K562 (cell line): ENCODE results near the gene PLXNB3.

Source experiments
- CHD2 ChIP-seq: IDR thresholded peaks from 2 replicates; pipeline ENCODE4 v1.6.1; 2011; ENCODE audit warnings: low read depth, low read length
- CTCF ChIP-seq, 3 experiments: IDR thresholded peaks in 2 of 3; conservative IDR thresholded peaks in 1 of 3; 2 replicates each; pipeline ENCODE4 v1.5.1; 2011 to 2012; ENCODE audit warnings: low read length in 3 of 3, mild to moderate bottlenecking in 3 of 3, control low read depth in 2 of 3, improper control_type of control experiment in 1 of 3, inconsistent platforms in 1 of 3, low read depth in 1 of 3, mixed read lengths in 1 of 3, moderate library complexity in 1 of 3; ENCODE audit not compliant: insufficient read depth in 2 of 3
- GATA2 ChIP-seq: sonication (generic); formaldehyde crosslinking; IDR thresholded peaks from 2 replicates; pipeline ENCODE4 v1.4.0; 2020; ENCODE audit warnings: mild to moderate bottlenecking, missing genetic modification reagents
- HDAC6 ChIP-seq: IDR thresholded peaks from 2 replicates; pipeline ENCODE4 v1.6.1; 2012; ENCODE audit warnings: low read depth, mild to moderate bottlenecking, control low read depth, inconsistent platforms, low read length, moderate library complexity
- JUND ChIP-seq, 2 experiments: IDR thresholded peaks; 2 replicates in 1 of 2; 3 replicates in 1 of 2; pipeline ENCODE4 v1.6.1; 2011; ENCODE audit warnings: borderline replicate concordance in 2 of 2, low read depth in 2 of 2, low read length in 2 of 2, improper control_type of control experiment in 1 of 2, missing biosample characterization in 1 of 2, missing genetic modification characterization in 1 of 2, missing genetic modification reagents in 1 of 2
- MTA2 ChIP-seq: fragments of 450-650 bp; IDR thresholded peaks from 2 replicates; pipeline ENCODE4 v1.6.1; 2016; ENCODE audit warnings: low read depth
- RCOR1 ChIP-seq, 2 experiments: IDR thresholded peaks; 2 replicates each; pipeline ENCODE4 v1.6.1; 2012; ENCODE audit warnings: low read depth in 2 of 2, low read length in 2 of 2, borderline replicate concordance in 1 of 2, improper control_type of control experiment in 1 of 2
- XRCC3 ChIP-seq: fragments of 450-650 bp; IDR thresholded peaks from 2 replicates; pipeline ENCODE4 v1.6.1; 2017; ENCODE audit warnings: mild to moderate bottlenecking, moderate library complexity
- ZNF253 ChIP-seq: fragments of 250-450 bp; sonication (Bioruptor Pico); conservative IDR thresholded peaks from 2 replicates; pipeline ENCODE4 v1.6.1; 2021; ENCODE audit warnings: mild to moderate bottlenecking

- TF ChIP-seq JUND (IDR thresholded peaks at IDR 0.05; ENCODE audit: borderline replicate concordance, low read depth, low read length) (no peak), JUND (tag; IDR thresholded peaks at IDR 0.05; ENCODE audit: borderline replicate concordance, low read depth, low read length) (no peak), XRCC3 (no peak), RCOR1 (IDR thresholded peaks at IDR 0.05; ENCODE audit: borderline replicate concordance in 1 of 2, low read depth in 2 of 2, low read length in 2 of 2) (no peak), GATA2 (CRISPR knock-in tag) (no peak), MTA2 (no peak), ZNF253 (CRISPR knock-in tag) (no peak), CTCF (IDR thresholded peaks at IDR 0.05 in 2 of 3, conservative IDR thresholded peaks at IDR 0.05 in 1 of 3; ENCODE audit: insufficient read depth in 2 of 3, low read depth in 1 of 3, low read length in 3 of 3) (no peak), HDAC6 (no peak), CHD2 (no peak)
These were observed 23.3 kb upstream of the PLXNB3 start for GRCh38 chrX:153740631-153741222.
